Measurements from ENCODE around the gene RAB9A.

RAB9A gene

GRCh38 chrX:13688384-13688957 is 457 bp upstream of the RAB9A start:
- Histone ChIP-seq H3K4me2 (ENCODE audit: low read depth, low read length, poor library complexity, severe bottlenecking) (peak overlapping the region; percentile 85), H3K27me3 (ENCODE audit: insufficient read depth, low read length, poor library complexity, severe bottlenecking) (no peaks in the 10 kb centered on the region), H3K79me2 (ENCODE audit: insufficient read depth, low read length) (peaks cover 46% of the 10 kb centered on the region), H3K9me3 (ENCODE audit: insufficient read depth, low read depth, low read length) (no peaks in the 10 kb centered on the region), H3K9me2 (replicated peaks; ENCODE audit: low read depth, low read length) (no peaks in the 10 kb centered on the region), H4K20me1 (ENCODE audit: insufficient read depth, low read length, poor library complexity, severe bottlenecking) (peaks cover 15% of the 10 kb centered on the region), H3K9ac (ENCODE audit: low read depth, low read length, poor library complexity, severe bottlenecking) (peak overlapping the region; percentile 84), H3K4me1 (ENCODE audit: insufficient read depth, low read length, poor library complexity, severe bottlenecking) (peaks cover 17% of the 10 kb centered on the region), H3K4me3 (ENCODE audit: low read length, poor library complexity, severe bottlenecking) (peak overlapping the region; percentile 95), H2AFZ (ENCODE audit: low read length) (peak overlapping the region; percentile 88), H3F3A (ENCODE audit: low read depth) (no peaks in the 10 kb centered on the region), H3K36me3 (ENCODE audit: insufficient read depth, low read length) (no peaks in the 10 kb centered on the region)
- TF ChIP-seq CTCF (conservative IDR thresholded peaks at IDR 0.05; ENCODE audit: low read length) (no peak), EZH2phosphoT487 (IDR thresholded peaks at IDR 0.05; ENCODE audit: borderline replicate concordance) (no peak)

- Histone ChIP-seq H3K4me1 (ENCODE audit: insufficient read depth, low read length, poor library complexity, severe bottlenecking) (peaks cover 30% of the 10 kb centered on the region), H3K4me2 (ENCODE audit: low read depth, low read length, poor library complexity, severe bottlenecking) (peak overlapping the region; percentile 76), H3K9ac (ENCODE audit: low read depth, low read length, poor library complexity, severe bottlenecking) (peak overlapping the region; percentile 84), H3F3A (ENCODE audit: low read depth) (no peaks in the 10 kb centered on the region), H3K4me3 (ENCODE audit: low read length, poor library complexity, severe bottlenecking) (peak overlapping the region; percentile 95), H2AFZ (ENCODE audit: low read length) (peak overlapping the region; percentile 88; the same call in 1 of the 2 replicates), H3K9me2 (replicated peaks; ENCODE audit: low read depth, low read length) (no peaks in the 10 kb centered on the region), H4K20me1 (ENCODE audit: insufficient read depth, low read length, poor library complexity, severe bottlenecking) (peaks cover 23% of the 10 kb centered on the region), H3K9me3 (ENCODE audit: insufficient read depth, low read depth, low read length) (no peaks in the 10 kb centered on the region), H3K36me3 (ENCODE audit: insufficient read depth, low read length) (no peaks in the 10 kb centered on the region), H3K27me3 (ENCODE audit: insufficient read depth, low read length, poor library complexity, severe bottlenecking) (no peaks in the 10 kb centered on the region), H3K79me2 (ENCODE audit: insufficient read depth, low read length) (peaks cover 59% of the 10 kb centered on the region)
- TF ChIP-seq CTCF (conservative IDR thresholded peaks at IDR 0.05; ENCODE audit: low read length) (no peak), EZH2phosphoT487 (IDR thresholded peaks at IDR 0.05; ENCODE audit: borderline replicate concordance) (no peak)
These were observed 848 bp downstream of the RAB9A start for GRCh38 chrX:13689741-13690211.

- Histone ChIP-seq H3K27me3 (ENCODE audit: insufficient read depth, low read length, poor library complexity, severe bottlenecking) (no peaks in the 10 kb centered on the region), H3K9me2 (replicated peaks; ENCODE audit: low read depth, low read length) (no peaks in the 10 kb centered on the region), H3K4me3 (ENCODE audit: low read length, poor library complexity, severe bottlenecking) (peak overlapping the region; percentile 95), H3K36me3 (ENCODE audit: insufficient read depth, low read length) (no peaks in the 10 kb centered on the region), H3K4me2 (ENCODE audit: low read depth, low read length, poor library complexity, severe bottlenecking) (peak overlapping the region; percentile 76), H3K79me2 (ENCODE audit: insufficient read depth, low read length) (peaks cover 69% of the 10 kb centered on the region), H3K4me1 (ENCODE audit: insufficient read depth, low read length, poor library complexity, severe bottlenecking) (peaks cover 32% of the 10 kb centered on the region), H4K20me1 (ENCODE audit: insufficient read depth, low read length, poor library complexity, severe bottlenecking) (peaks cover 30% of the 10 kb centered on the region), H2AFZ (ENCODE audit: low read length) (no peak overlapping the region), H3K9ac (ENCODE audit: low read depth, low read length, poor library complexity, severe bottlenecking) (peak overlapping the region; percentile 84), H3K9me3 (ENCODE audit: insufficient read depth, low read depth, low read length) (no peaks in the 10 kb centered on the region), H3F3A (ENCODE audit: low read depth) (no peaks in the 10 kb centered on the region)
- TF ChIP-seq EZH2phosphoT487 (IDR thresholded peaks at IDR 0.05; ENCODE audit: borderline replicate concordance) (no peak), CTCF (conservative IDR thresholded peaks at IDR 0.05; ENCODE audit: low read length) (peak; percentile 22; the same call in 1 of the 2 replicates)
These were observed 1.9 kb downstream of the RAB9A start for GRCh38 chrX:13690836-13691235.

All from Loucy (cell line).